Endothelial cell of umbilical vein (primary cell): Measurements from ENCODE around the gene KISS1R. TPM values are rescaled to one million over a fixed set of nuclear protein-coding genes. Genes with fewer than 3 reads are reported as not detected.

Experiments used
- BruUV-seq: library from RNA; stranded (reverse); fragments of 400-500 nt; replicated peaks from 2 replicates; lab custom pipeline; 2021; lab: Mats Ljungman, UMichigan
- CTCF ChIA-PET: fragments of 300-600, 350-600 bp; sonication (Branson Sonifier 250); formaldehyde crosslinking; loops from one replicate; lab custom pipeline; 2021; ENCODE audit warnings: antibody characterized with exemption, inconsistent platforms; lab: Charles Lee
- POLR2A ChIA-PET: fragments of 300-600, 350-600 bp; sonication (Branson Sonifier 250); formaldehyde crosslinking; loops from one replicate; lab custom pipeline; 2021; ENCODE audit warnings: antibody characterized with exemption, inconsistent platforms; lab: Charles Lee
- DNase-seq: peaks from one replicate; pipeline ENCODE4 v3.0.0-alpha.2; 2011; ENCODE audit warnings: low read depth, low spot score
- FAIRE-seq: peaks from 2 replicates; lab custom pipeline; 2011; peaks lifted over from hg19 to GRCh38; lab: Jason Lieb, UNC
- H2AFZ ChIP-seq: 2 replicates; pipeline ENCODE4 v1.6.0; 2012; ENCODE audit warnings: low read depth, low read length, control low read depth, inconsistent platforms
- H3K27ac ChIP-seq: 2 replicates; pipeline ENCODE4 v1.5.1; 2011; ENCODE audit warnings: low read depth, mild to moderate bottlenecking, control low read depth, low read length, moderate library complexity; ENCODE audit not compliant: insufficient read depth
- H3K27me3 ChIP-seq, 2 experiments: 2 replicates each; pipeline versions ENCODE4 v1.6.0 to v1.6.1; 2011; ENCODE audit warnings: low read length in 2 of 2, mixed read lengths in 1 of 2; ENCODE audit not compliant: control insufficient read depth in 2 of 2, insufficient read depth in 2 of 2
- H3K36me3 ChIP-seq, 2 experiments: 2 replicates in 1 of 2; 3 replicates in 1 of 2; pipeline ENCODE4 v1.5.1; 2011; ENCODE audit warnings: low read length in 2 of 2, mild to moderate bottlenecking in 1 of 2, moderate library complexity in 1 of 2; ENCODE audit not compliant: control insufficient read depth in 2 of 2, insufficient read depth in 2 of 2; ENCODE audit errors: extremely low read depth in 1 of 2
- H3K4me1 ChIP-seq: 3 replicates; pipeline ENCODE4 v1.5.1; 2011; ENCODE audit warnings: mild to moderate bottlenecking, low read length; ENCODE audit not compliant: control insufficient read depth, insufficient read depth; ENCODE audit errors: extremely low read depth
- H3K4me2 ChIP-seq: 2 replicates; pipeline ENCODE4 v1.6.1; 2011; ENCODE audit warnings: low read length, control low read depth, mixed read lengths; ENCODE audit not compliant: insufficient read depth
- H3K4me3 ChIP-seq, 3 experiments: fragments of 200-600 bp in 1 of 3; sonication (generic), shearing (Covaris generic) in 1 of 3; replicated peaks in 1 of 3; 2 replicates each; pipeline ENCODE4 v1.5.1; 2011 to 2016; ENCODE audit warnings: control low read depth in 3 of 3, low read length in 3 of 3, mild to moderate bottlenecking in 2 of 3, inconsistent platforms in 1 of 3, low read depth in 1 of 3, moderate library complexity in 1 of 3; ENCODE audit not compliant: insufficient read depth in 1 of 3
- H3K79me2 ChIP-seq: 2 replicates; pipeline ENCODE4 v1.6.0; 2012; ENCODE audit warnings: low read length, inconsistent platforms; ENCODE audit not compliant: control insufficient read depth, insufficient read depth
- H3K9ac ChIP-seq: replicated peaks from 2 replicates; pipeline ENCODE3; 2011; ENCODE audit warnings: low read length, control low read depth; ENCODE audit not compliant: insufficient read depth; ENCODE audit errors: extremely low read depth
- H3K9me1 ChIP-seq: replicated peaks from 3 replicates; pipeline ENCODE4 v1.6.0; 2011; ENCODE audit warnings: mild to moderate bottlenecking, low read length; ENCODE audit not compliant: control insufficient read depth, insufficient read depth; ENCODE audit errors: extremely low read depth
- H3K9me3 ChIP-seq: replicated peaks from 2 replicates; pipeline ENCODE4 v1.5.1; 2012; ENCODE audit warnings: low read length, inconsistent platforms; ENCODE audit not compliant: control insufficient read depth, insufficient read depth
- H4K20me1 ChIP-seq: replicated peaks from 2 replicates; pipeline ENCODE3; 2011; ENCODE audit warnings: mild to moderate bottlenecking, low read length; ENCODE audit not compliant: control insufficient read depth, insufficient read depth; ENCODE audit errors: extremely low read depth
- EZH2 ChIP-seq: IDR thresholded peaks from 2 replicates; pipeline ENCODE4 v1.6.1; 2012; ENCODE audit warnings: borderline replicate concordance, low read depth, mild to moderate bottlenecking, moderate library complexity, low read length, inconsistent platforms; ENCODE audit not compliant: severe bottlenecking
- FOS ChIP-seq: IDR thresholded peaks from 2 replicates; pipeline ENCODE4 v1.6.1; 2011; ENCODE audit warnings: mild to moderate bottlenecking, low read length, moderate library complexity, borderline replicate concordance; ENCODE audit not compliant: insufficient read depth
- GATA2 ChIP-seq: IDR thresholded peaks from 2 replicates; pipeline ENCODE4 v1.7.0; 2011; ENCODE audit warnings: low read depth, mild to moderate bottlenecking, moderate library complexity, mixed read lengths, low read length; ENCODE audit not compliant: insufficient read length, insufficient read depth
- JUN ChIP-seq: IDR thresholded peaks from 2 replicates; pipeline ENCODE4 v1.6.1; 2011; ENCODE audit warnings: borderline replicate concordance, low read depth; ENCODE audit not compliant: insufficient read length, insufficient read depth
- MYC ChIP-seq: IDR thresholded peaks from one replicate; pipeline ENCODE4 v1.6.1; 2011; ENCODE audit warnings: mild to moderate bottlenecking, low read depth, low read length
- POLR2A ChIP-seq: IDR thresholded peaks from 2 replicates; pipeline ENCODE4 v1.6.1; 2012; ENCODE audit warnings: low read depth, mild to moderate bottlenecking, control low read depth, low read length
- POLR2AphosphoS5 ChIP-seq: IDR thresholded peaks from 2 replicates; pipeline ENCODE4 v1.6.1; 2012; ENCODE audit warnings: low read depth, mild to moderate bottlenecking, control low read depth, low read length, moderate library complexity; ENCODE audit not compliant: insufficient read depth
- dilution Hi-C: fragments of 300-500 bp; cut with MboI; formaldehyde crosslinking; loops from one replicate; pipeline ENCODE4 v1.15.0; 2019; ENCODE audit warnings: low sequenced_read_pairs; ENCODE audit not compliant: extremely low pct_ligation_motif_present
- intact Hi-C: fragments of 100-400 bp; cut with micrococcal nuclease; formaldehyde crosslinking; loops from one replicate; pipeline ENCODE4 v1.10.0; 2022
- polyA plus RNA-seq, 4 experiments: library from polyadenylated mRNA; depleted of rRNA in 3 of 4; stranded (reverse) in 3 of 4; unstranded in 1 of 4; fragments of >200 nt; gene quantifications; 2 replicates each; pipeline versions ENCODE4 v1.2.1 to v1.2.3, GENCODE V29; 2011 to 2012; ENCODE audit warnings: missing spikeins in 1 of 4
- total RNA-seq: library from RNA; stranded (reverse); gene quantifications from 2 replicates; pipeline ENCODE4 v1.2.3, GENCODE V29; 2021
- TF ChIP-seq, protein P1 (sequence below), 2 donors: IDR thresholded peaks; 1 replicate in 1 of 2; 2 replicates in 1 of 2; pipeline ENCODE4 v1.5.1; 2011; ENCODE audit warnings: low read length in 2 of 2, mild to moderate bottlenecking in 2 of 2, moderate library complexity in 2 of 2, control low read depth in 1 of 2, inconsistent platforms in 1 of 2, low read depth in 1 of 2; ENCODE audit not compliant: insufficient read depth in 1 of 2; ENCODE audit errors: extremely low read depth in 1 of 2
- TF ChIP-seq, protein P2 (sequence below): IDR thresholded peaks from 2 replicates; pipeline ENCODE4 v1.6.1; 2011; ENCODE audit not compliant: insufficient read depth, insufficient read length

KISS1R gene
- total and polyA plus RNA-seq, 2 donors (not counting 3 experiments of a cell fraction or from before 2014, with no cell fraction given) = not detected

DNA sequence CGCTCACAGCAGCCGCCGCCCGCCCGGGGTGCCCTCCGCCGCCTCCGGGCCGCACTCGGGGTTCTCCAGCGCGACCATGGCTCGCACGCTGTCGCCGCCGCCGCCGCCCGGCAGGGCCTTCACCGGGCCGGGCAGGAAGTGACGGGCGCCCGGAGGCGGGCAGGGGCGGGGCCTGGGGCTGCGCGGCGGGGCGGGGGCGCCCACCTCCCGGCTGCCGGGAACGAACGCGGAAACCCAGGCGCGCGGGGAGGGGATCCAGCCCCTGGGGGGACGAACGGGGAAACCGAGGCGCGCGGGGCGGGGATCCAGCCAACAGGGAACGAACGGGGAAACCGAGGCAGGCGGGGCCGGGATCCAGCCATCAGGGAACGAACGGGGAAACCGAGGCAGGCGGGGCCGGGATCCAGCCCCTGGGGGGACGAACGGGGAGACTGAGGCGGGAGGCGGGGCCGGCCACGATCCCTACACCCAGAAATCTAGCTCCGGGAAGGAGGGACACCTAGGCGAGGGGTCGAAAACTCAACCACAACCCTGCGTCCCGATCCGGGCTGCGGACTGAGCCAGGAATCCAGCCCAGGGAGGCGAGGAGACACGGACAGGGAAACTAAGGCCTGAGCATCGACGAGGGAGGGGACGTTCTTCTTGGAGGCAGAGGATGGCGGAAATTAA, 3.9 kb upstream of the KISS1R start, which contains the start of gene R3HDM4:
Gene R3HDM4 (minus strand): TSS at position 140 of the 669 bp plus-strand sequence. CDS start 62 bp downstream, at position 78.
- Histone ChIP-seq H3K9me3 (no peaks in the 10 kb centered on the region), H3K9me1 (no peaks in the 10 kb centered on the region), H3K27ac (peak within 1 kb of the TSS; percentile 40), H3K4me2 (peak within 1 kb of the TSS; percentile 73), H3K9ac (peak within 1 kb of the TSS; percentile 66), H4K20me1 (no peaks in the 10 kb centered on the region), H3K36me3 (no peaks in the 10 kb centered on the region), H3K4me1 (peaks cover 10% of the 10 kb centered on the region), H2AFZ (peak within 1 kb of the TSS; percentile 72), H3K27me3 (peaks cover 9 to 13% of the 10 kb centered on the region in 2 experiments), H3K79me2 (peaks cover 9% of the 10 kb centered on the region), H3K4me3 (peak within 1 kb of the TSS; percentile 59 to 98 (median 91))
- dilution Hi-C loops = no loop called here
- ChIA-PET CTCF (no interaction called here), POLR2A (no interaction called here)
- TF ChIP-seq, protein P1, sequence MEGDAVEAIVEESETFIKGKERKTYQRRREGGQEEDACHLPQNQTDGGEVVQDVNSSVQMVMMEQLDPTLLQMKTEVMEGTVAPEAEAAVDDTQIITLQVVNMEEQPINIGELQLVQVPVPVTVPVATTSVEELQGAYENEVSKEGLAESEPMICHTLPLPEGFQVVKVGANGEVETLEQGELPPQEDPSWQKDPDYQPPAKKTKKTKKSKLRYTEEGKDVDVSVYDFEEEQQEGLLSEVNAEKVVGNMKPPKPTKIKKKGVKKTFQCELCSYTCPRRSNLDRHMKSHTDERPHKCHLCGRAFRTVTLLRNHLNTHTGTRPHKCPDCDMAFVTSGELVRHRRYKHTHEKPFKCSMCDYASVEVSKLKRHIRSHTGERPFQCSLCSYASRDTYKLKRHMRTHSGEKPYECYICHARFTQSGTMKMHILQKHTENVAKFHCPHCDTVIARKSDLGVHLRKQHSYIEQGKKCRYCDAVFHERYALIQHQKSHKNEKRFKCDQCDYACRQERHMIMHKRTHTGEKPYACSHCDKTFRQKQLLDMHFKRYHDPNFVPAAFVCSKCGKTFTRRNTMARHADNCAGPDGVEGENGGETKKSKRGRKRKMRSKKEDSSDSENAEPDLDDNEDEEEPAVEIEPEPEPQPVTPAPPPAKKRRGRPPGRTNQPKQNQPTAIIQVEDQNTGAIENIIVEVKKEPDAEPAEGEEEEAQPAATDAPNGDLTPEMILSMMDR (IDR thresholded peaks at IDR 0.05; ENCODE audit: extremely low read depth in 1 of 2, insufficient read depth in 1 of 2, low read depth in 1 of 2, low read length in 2 of 2) = no peak
- TF ChIP-seq, protein P2, sequence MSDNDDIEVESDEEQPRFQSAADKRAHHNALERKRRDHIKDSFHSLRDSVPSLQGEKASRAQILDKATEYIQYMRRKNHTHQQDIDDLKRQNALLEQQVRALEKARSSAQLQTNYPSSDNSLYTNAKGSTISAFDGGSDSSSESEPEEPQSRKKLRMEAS = no peak
- TF ChIP-seq POLR2A (peak; percentile 47), MYC (no peak), JUN (no peak), POLR2AphosphoS5 (peak; percentile 47), EZH2 (no peak), FOS (no peak), GATA2 (no peak)
- intact Hi-C loops = loop anchor here (2.0 kb wide), 2 partner anchors 20 to 142 kb away; partner anchors contain the start of genes MED16 and RNU6-9
- no TSS peak for BruUV-seq
- FAIRE-seq = peak; percentile 72
- DNase-seq = peak; percentile 38
